ENCODE measurements around the gene RABL2A.
"Not testable (repeated sequence)": the region's sequence is repeated elsewhere in the genome, so short reads cannot be mapped to it uniquely, and the experiment has no call there.

RABL2A gene

DNA sequence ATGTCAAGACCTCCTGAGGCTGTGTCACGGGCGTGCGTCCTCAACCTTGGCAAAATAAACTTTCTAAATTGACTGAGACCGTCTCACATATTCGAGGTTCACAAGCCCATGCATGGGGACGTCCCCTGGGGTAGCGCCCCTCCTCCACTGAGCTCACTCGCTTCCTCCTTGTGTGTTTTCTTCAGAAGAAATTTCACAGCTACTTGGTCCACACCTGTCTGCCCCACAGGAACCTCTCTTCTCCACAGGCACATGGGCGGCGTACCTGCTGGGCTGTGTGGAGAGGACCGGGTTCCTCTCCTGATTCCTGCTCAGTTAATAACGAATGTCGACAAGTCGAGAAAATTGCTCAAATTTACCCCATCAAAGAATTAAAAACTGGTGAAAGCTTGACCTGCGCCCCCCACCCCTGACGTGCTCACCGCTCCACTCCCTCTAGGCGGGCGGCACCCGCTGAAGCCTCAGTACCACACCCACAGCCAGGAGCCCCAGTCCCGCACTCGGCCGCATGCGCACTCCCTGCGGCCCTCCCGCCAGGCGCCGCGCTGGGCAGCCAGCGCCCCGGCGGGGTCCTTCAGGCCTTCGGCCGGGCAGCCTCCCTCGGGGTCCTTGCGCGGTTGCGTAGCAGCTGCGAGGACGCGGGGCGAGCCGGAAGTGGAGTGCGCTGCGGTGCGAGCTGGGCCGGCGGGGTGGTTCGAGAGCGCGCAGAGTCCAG is at the start of gene RABL2A:
RABL2A (plus strand) TSS at position 651 of the 715 bp plus-strand sequence. CDS start 1,341 bp downstream, outside the sequence.
- in situ Hi-C loops (cut with HindIII; ENCODE audit: low sequenced_read_pairs) = not testable (repeated sequence)

DNA sequence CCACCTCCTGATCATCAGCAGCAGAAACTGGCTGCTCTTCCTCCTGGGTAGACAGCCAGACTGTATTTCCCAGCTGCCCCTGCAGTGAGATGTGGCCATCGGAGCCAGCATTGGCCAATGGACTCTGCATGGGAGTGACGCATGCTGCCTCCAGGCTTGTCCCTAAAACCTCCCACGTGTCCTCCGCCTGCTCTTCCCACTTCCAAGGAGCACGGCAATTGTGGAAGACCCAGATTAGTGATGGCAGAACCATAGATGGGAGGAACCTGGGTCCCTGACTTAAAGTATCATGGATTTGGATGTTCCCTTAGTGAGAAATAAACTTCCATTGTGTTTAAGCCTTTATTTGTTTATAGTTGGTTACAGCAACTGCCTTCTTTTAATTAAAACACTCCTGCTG is 48.6 kb upstream of the RABL2A start:
- in situ Hi-C loops (cut with HindIII; ENCODE audit: low sequenced_read_pairs) = not testable (repeated sequence)

DNA sequence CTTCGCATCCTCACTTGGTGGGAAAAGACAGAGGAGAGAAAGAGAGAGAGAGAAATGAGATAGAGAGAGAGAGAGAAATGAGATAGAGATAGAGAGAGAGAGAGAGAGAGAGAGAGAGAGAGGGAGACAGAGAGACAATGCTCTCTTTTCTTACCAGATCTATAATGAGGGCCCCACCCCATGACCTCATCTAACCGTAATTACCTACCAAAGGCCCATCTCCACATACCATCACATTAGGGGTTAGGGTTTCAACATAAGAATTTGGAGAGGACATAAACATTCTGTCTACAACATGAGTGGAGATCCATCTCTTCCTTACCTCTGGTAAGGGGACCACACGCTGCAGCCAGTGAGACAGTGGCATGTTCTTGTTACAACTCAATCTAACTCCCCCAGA is 44.6 kb upstream of the RABL2A start:
- in situ Hi-C loops (cut with HindIII; ENCODE audit: low sequenced_read_pairs) = not testable (repeated sequence)

DNA sequence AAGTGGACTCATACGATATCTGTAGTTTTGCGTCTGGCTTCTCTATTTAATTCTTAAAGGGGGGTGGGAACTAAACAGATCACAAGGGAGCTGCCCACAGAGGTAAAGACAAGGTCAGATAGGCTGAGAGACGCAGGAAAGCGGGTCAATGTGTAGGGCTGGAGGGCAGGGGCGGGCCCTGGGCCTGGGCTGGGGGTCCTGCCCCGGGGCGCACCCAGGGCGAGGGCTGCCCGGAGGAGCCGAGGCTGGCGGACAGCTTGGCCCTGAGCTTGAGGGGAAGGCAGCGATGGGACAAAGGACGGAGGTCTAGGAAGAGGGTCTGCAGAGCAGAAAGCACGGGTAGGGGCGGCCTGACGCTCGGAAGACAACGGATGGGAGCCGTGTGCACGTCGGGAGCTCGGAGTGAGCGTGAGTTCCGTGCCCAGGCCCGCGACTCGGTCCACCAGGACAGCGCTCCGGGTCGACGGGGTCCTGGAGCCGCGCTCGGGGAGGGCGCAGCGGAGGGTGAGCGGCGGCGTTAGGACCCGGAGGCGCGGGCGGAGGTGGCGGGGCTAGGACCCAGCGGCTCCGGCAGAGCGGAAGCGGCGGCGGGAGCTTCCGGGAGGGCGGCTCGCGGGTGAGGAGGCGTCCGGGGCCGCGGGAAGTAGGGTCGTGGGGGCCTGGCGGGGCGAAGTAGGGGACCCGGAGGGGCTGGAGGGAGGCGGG is 43.4 kb upstream of the RABL2A start:
- in situ Hi-C loops (cut with HindIII; ENCODE audit: low sequenced_read_pairs) = not testable (repeated sequence)

DNA sequence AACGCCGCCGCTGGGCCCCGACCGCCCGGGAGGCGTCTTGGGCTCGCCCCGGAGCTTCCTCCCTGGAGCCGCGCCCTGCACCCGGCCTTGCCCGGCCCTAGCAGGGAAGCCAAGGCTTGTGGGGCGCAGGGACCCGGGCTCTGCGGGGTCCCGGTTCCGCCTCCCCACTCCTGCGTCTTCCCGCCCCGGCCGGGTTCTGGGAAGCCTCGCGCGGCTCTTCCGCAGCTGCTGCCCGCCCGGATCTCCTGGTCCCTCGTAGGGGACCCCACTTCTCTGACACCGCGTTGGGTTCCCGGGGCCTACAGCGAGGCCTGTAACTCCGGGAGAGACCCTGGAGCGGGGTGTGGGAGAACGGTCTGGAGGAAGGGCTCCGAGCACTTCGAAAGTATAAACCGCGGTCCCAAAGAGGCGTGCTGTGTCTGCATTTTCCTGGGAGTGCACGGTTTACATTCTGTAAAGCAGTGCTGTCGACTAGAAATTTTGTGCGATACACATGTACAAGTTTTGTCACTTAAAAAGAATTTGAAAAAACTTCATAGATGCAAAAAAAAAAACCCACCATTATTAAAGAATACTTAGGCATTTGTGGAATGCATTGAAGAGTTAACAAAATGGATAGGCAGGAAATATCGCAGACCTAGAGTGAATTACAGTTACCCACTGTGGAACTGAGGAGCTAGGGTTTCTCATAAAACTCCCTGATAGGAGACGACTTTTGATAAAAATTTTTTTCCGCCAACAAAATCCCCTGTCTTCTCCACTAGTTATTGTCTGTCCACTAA is 42.6 kb upstream of the RABL2A start:
- in situ Hi-C loops (cut with HindIII; ENCODE audit: low sequenced_read_pairs) = not testable (repeated sequence)

DNA sequence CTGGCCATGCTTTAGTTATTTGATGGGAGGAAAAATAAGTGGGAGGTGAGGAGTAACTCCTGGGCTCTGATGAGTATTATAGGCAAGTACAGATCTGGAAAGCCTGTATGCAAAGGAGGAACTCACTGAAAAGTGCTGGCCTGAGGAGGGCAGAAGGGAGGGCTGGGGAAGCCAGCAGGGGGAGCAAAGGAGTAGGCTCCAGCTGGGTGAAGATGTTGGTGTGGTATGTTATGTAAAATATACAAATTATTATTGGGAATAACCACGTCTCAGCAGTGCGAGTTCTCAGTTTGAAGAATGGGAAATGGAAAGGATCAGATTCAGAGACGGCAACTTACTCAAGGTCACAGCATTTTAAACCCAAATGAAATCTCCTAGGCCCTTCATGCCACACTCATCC is 39.9 kb upstream of the RABL2A start:
- in situ Hi-C loops (cut with HindIII; ENCODE audit: low sequenced_read_pairs) = not testable (repeated sequence)

DNA sequence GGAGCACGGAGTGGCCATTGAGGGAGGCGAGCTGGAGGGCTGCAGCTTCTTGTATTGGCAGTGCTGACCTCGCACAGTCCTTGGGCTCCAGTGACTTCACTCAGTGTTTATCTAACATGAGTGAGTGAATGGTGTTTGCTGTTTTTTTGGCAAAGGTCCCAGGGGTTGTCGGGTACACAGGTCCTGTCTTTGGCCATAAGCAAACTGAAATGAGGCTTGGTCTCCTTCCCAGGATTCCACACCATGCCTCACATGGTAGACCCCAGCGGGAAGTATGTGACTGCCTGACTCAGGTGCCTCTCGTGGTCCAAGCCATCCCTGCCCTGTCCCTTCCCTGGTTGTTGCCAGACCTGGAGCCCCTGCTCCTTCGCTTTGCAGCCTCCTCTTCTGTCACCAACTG is 37.5 kb upstream of the RABL2A start:
- in situ Hi-C loops (cut with HindIII; ENCODE audit: low sequenced_read_pairs) = not testable (repeated sequence)

DNA sequence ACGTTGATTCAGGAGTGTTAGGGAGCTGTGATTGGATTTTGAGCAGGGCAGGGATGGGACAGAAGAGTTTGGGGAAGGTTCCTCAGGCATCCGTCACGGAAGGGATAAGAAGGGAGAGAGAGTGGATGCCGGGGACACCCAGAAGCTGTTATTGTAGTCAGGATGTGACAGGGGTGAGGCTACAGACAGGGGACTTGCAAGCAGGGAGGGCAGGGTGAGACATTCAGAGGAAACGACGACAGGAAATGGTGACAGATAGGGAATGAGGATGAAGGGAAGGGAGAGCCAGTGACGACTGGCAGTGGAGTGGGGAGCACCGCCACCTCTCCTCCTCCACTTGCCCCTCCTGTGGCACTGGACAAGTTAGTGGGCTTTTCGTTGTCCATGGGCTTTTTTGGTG is 35.1 kb upstream of the RABL2A start:
- in situ Hi-C loops (cut with HindIII; ENCODE audit: low sequenced_read_pairs) = not testable (repeated sequence)

DNA sequence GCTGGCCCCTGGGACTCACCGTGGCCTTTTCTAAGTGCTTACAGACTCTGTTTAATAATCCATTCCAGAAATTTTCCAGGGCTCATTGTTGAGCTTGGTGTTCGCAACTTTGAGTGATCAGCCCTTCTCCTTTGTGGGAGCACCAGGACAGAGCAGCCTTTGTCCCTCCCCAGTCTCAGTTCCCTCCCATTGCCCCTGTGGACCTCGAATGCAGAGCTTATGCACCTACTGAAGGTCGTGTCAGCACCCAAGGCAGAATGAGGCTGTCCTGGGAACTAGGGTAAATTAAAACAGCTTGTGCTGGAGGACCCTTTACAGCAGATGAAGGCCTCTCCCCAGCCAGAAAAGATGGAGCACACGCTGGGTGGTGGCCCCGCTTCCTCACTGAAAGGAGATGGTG is 33.8 kb upstream of the RABL2A start:
- in situ Hi-C loops (cut with HindIII; ENCODE audit: low sequenced_read_pairs) = not testable (repeated sequence)

DNA sequence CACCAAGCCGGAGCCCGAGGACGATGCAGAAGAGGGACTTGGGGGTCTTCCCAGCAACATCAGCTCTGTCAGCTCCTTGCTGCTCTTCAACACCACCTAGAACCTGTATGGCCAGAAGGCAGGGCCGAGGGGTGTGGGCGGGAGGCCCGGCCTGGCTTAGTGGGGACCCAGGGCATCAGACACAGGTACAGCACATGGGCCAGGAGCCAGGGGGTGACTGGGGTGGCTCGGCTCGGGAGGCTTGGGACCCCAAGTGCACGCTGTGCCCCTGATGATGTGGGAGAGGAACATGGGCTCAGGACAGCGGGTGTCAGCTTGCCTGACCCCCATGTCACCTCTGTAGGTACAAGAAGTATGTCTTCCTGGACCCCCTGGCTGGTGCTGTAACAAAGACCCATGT is 31.3 kb upstream of the RABL2A start:
- in situ Hi-C loops (cut with HindIII; ENCODE audit: low sequenced_read_pairs) = not testable (repeated sequence)

DNA sequence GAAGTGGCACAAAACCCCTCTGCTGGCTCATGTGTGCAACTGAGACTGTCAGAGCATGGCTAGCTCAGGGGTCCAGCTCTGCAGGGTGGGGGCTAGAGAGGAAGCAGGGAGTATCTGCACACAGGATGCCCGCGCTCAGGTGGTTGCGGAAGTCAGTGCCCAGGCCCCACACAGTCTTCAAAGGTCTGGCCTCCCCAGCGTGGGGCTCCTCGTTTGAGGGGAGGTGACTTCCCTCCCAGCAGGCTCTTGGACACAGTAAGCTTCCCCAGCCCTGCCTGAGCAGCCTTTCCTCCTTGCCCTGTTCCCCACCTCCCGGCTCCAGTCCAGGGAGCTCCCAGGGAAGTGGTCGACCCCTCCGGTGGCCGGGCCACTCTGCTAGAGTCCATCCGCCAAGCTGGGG is 29.9 kb upstream of the RABL2A start:
- in situ Hi-C loops (cut with HindIII; ENCODE audit: low sequenced_read_pairs) = not testable (repeated sequence)

DNA sequence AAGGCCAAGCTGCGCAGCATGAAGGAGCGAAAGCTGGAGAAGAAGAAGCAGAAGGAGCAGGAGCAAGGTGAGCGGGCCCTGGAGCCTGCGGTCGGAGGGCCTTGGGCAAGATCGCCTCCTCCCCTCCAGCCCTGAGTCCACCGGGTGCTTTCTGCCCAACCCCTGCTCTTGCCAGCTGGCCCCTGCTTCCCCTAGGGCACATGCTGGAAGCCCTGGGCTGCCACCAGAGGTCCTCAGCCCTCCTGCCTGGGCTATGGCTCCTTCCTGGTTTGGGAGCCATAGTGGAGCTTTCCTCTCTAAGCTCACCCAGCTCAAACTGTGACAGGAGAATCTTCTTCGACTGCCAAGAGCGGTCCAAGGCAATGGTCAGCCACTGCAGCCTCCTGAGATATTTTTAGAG is 29.5 kb upstream of the RABL2A start:
- in situ Hi-C loops (cut with HindIII; ENCODE audit: low sequenced_read_pairs) = not testable (repeated sequence)

DNA sequence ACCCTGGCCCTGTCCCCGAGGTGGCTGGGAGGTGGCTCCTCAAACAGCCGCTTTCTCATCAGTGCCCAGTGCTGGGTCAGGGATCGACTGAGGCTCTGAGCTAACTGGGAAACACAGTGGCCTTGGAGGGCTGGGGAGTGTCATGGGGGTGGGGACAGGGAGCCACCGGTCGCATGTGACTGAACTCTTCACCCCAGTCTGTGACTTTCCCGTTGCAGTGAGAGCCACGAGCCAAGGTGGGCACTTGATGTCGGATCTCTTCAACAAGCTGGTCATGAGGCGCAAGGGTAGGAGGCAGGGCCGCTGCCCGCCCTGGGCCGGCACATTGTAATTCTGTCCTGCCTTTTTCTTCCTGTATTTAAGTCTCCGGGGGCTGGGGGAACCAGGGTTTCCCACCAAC is 28.9 kb upstream of the RABL2A start:
- in situ Hi-C loops (cut with HindIII; ENCODE audit: low sequenced_read_pairs) = not testable (repeated sequence)

DNA sequence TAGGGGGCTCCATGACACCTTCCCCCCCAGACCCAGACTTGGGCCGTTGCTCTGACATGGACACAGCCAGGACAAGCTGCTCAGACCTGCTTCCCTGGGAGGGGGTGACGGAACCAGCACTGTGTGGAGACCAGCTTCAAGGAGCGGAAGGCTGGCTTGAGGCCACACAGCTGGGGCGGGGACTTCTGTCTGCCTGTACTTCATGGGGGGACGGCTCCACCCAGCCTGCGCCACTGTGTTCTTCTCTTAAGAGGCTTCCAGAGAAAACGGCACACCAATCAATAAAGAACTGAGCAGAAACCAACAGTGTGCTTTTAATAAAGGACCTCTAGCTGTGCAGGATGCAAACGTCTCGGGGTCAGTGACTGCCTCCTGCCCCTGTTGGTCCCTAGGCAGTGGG is 28.3 kb upstream of the RABL2A start:
- in situ Hi-C loops (cut with HindIII; ENCODE audit: low sequenced_read_pairs) = not testable (repeated sequence)

DNA sequence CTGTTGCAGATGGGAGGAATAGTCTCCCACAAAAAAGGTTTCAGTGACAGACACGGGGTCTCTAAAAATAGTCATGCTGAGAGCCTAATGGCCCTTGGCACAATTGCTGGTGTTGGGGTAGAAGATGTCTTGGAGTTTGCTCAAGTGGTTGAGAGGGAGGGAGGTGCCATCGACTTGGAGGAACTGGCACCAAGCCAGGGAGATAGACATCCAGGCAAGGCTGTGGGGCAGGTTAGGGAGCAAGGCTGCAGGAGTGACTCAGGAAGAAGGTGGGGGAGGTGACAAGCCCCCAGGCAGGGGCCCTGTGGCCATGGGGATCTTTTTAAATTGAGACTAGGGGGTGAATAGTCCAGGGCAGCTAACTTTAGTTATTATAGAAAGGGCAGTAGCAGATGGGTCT is 27.9 kb upstream of the RABL2A start:
- in situ Hi-C loops (cut with HindIII; ENCODE audit: low sequenced_read_pairs) = not testable (repeated sequence)

DNA sequence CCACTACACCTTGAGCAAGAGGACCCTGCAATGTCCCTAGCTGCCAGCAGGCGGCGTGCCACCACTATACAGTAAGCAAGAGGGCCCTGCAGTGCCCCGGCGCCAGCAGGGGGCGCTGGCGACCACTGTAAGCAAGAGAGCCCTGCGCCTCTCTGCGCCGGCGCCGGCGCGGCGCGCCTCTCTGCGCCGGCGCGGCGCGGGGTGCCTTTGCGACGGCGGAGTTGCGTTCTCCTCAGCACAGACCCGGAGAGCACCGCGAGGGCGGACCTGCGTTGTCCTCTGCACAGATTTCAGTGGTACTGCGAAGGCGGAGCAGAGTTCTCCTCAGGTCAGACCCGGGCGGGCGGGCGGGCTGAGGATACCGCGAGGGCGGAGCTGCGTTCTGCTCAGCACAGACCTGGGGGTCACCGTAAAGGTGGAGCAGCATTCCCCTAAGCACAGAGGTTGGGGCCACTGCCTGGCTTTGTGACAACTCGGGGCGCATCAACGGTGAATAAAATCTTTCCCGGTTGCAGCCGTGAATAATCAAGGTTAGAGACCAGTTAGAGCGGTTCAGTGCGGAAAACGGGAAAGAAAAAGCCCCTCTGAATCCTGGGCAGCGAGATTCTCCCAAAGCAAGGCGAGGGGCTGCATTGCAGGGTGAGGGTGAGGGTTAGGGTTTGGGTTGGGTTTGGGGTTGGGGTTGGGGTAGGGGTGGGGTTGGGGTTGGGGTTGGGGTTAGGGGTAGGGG is 24.9 kb upstream of the RABL2A start:
- in situ Hi-C loops (cut with HindIII; ENCODE audit: low sequenced_read_pairs) = not testable (repeated sequence)

DNA sequence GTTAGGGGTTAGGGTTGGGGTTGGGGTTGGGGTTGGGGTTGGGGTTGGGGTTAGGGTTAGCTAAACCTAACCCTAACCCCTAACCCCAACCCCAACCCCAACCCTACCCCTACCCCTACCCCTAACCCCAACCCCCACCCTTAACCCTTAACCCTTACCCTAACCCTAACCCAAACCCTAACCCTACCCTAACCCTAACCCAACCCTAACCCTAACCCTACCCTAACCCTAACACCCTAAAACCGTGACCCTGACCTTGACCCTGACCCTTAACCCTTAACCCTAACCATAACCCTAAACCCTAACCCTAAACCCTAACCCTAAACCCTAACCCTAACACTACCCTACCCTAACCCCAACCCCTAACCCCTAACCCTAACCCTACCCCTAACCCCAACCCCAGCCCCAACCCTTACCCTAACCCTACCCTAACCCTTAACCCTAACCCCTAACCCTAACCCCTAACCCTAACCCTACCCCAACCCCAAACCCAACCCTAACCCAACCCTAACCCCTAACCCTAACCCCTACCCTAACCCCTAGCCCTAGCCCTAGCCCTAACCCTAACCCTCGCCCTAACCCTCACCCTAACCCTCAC is 24.1 kb upstream of the RABL2A start:
- in situ Hi-C loops (cut with HindIII; ENCODE audit: low sequenced_read_pairs) = no loop called here

DNA sequence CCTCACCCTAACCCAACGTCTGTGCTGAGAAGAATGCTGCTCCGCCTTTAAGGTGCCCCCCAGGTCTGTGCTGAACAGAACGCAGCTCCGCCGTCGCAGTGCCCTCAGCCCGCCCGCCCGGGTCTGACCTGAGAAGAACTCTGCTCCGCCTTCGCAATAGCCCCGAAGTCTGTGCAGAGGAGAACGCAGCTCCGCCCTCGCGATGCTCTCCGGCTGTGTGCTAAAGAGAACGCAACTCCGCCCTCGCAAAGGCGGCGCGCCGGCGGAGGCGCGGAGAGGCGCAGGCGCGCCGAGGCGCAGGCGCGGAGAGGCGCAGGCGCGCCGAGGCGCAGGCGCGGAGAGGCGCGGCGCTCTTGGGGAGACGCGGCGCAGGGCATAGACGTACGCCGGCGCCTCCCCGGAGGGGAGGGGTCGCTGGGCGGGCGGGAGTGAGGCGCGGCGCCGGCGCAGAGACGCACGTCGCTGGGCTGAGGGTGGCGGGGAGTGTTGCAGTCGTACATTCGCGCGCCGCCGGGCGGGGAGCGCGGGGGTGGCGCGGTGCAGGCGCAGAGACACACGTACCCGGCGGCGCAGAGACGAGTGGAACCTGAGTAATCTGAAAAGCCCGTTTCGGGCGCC is 23.5 kb upstream of the RABL2A start:
- in situ Hi-C loops (cut with HindIII; ENCODE audit: low sequenced_read_pairs) = not testable (repeated sequence)

DNA sequence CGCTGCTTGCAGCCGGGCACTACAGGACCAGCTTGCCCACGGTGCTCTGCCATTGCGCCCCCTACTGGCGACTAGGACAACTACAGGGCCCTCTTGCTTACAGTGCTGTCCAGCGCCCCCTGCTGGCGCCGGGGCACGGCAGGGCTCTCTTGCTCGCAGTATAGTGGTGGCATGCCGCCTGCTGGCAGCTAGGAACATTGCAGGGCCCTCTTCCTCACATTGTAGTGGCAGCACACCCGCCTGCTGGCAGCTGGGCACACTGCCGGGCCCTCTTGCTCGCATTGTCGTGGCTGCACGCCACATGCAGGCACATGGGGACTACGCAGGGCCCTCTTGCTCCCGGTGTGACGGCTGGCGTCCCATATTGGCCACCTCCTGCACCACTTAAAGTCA is 23.0 kb upstream of the RABL2A start:
- in situ Hi-C loops (cut with HindIII; ENCODE audit: low sequenced_read_pairs) = not testable (repeated sequence)

DNA sequence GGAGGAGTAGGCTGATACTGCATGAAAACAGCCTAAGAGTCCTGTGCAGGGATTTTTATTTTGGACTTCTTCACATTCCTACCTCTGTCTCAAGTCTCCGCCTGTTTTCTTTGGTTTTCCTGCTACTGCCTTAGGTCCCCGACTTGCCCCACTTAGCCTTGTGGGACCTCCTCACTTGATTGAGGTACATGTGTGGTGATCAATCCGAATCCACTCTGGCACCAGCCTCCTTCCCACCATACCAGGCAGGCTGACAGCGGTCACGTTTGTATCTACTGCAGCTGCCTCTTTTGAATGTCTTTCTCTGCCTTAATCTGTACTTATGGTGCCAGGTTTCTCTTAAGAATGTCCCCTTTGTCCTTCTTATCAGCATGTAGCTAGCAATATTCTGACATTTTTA is 22.4 kb upstream of the RABL2A start:
- in situ Hi-C loops (cut with HindIII; ENCODE audit: low sequenced_read_pairs) = not testable (repeated sequence)
